GM19328 (cell line): ENCODE measurements around the gene MEX3D.

Experiments
- ATAC-seq: cut with Tn5 transposase; IDR thresholded peaks from one replicate; pipeline ENCODE4 v1.9.1; 2021; ENCODE audit warnings: mild to moderate bottlenecking, moderate library complexity; ENCODE audit not compliant: unreplicated experiment

Gene MEX3D

GRCh38 chr19:1598777-1599459 lies 30.8 kb upstream of the MEX3D start:
- no peak for ATAC-seq

- ATAC-seq, result no peak
Observed at GRCh38 chr19:1593501-1593772, 25.3 kb upstream of the MEX3D start.

- ATAC-seq, result peak; percentile 45
Observed at GRCh38 chr19:1592755-1593500, 24.8 kb upstream of the MEX3D start, which contains the start of gene MBD3. MBD3 (minus strand) TSS chr19:1592865; CDS start chr19:1592631, 234 bp downstream.

GRCh38 chr19:1592024-1592754 lies 24.1 kb upstream of the MEX3D start:
- ATAC-seq, result peak; percentile 73

GRCh38 chr19:1591421-1592023 lies 23.4 kb upstream of the MEX3D start:
- ATAC-seq, result no peak

GRCh38 chr19:1590641-1591397 lies 22.7 kb upstream of the MEX3D start:
- ATAC-seq, result no peak

- ATAC-seq, result no peak
Observed at GRCh38 chr19:1587872-1588271, 19.7 kb upstream of the MEX3D start.

GRCh38 chr19:1585243-1585580 lies 17.1 kb upstream of the MEX3D start:
- ATAC-seq, result no peak

- ATAC-seq, result no peak
Observed at GRCh38 chr19:1584500-1585242, 16.5 kb upstream of the MEX3D start.

GRCh38 chr19:1582201-1582600 lies 14.1 kb upstream of the MEX3D start:
- no peak for ATAC-seq

- ATAC-seq, result no peak
Observed at GRCh38 chr19:1580957-1581356, 12.8 kb upstream of the MEX3D start.

GRCh38 chr19:1580382-1580781 lies 12.3 kb upstream of the MEX3D start:
- no peak for ATAC-seq

- ATAC-seq, result no peak
Observed at GRCh38 chr19:1579222-1579621, 11.1 kb upstream of the MEX3D start.

- no peak for ATAC-seq
Observed at GRCh38 chr19:1577929-1578618, 9.9 kb upstream of the MEX3D start.

GRCh38 chr19:1577090-1577928 lies 9.2 kb upstream of the MEX3D start:
- ATAC-seq, result no peak

GRCh38 chr19:1576242-1577089 lies 8.3 kb upstream of the MEX3D start:
- ATAC-seq, result no peak

GRCh38 chr19:1575323-1576241 lies 7.5 kb upstream of the MEX3D start:
- no peak for ATAC-seq
